Measurements from ENCODE around the gene OR2S2. TPM values are rescaled to one million over a fixed set of nuclear protein-coding genes. Genes with fewer than 3 reads are reported as not detected.

Gene OR2S2
- total RNA-seq, 1 experiment from 2014 or later = not detected

GRCh38 chr9:35907711-35908503 lies 50.0 kb downstream of the OR2S2 start:
- peak; percentile 45 for ATAC-seq
- no TSS peak for BruUV-seq (replicated peaks)
- Histone ChIP-seq H3K79me2 (ENCODE audit: low read length) (peaks cover 10% of the 10 kb centered on the region), H3F3A (ENCODE audit: low read length, unreplicated experiment) (peaks cover 11% of the 10 kb centered on the region), H3K9me3 (ENCODE audit: low read length) (no peaks in the 10 kb centered on the region), H4K20me1 (ENCODE audit: low read length) (no peaks in the 10 kb centered on the region), H3K9me2 (replicated peaks; ENCODE audit: low read length) (no peaks in the 10 kb centered on the region), H3K27ac (ENCODE audit: low read length) (peak overlapping the region; percentile 94), H3K9ac (ENCODE audit: low read length) (peak overlapping the region; percentile 68), H3K27me3 (ENCODE audit: low read length) (no peaks in the 10 kb centered on the region), H3K4me2 (ENCODE audit: low read length) (peak overlapping the region; percentile 77), H3K4me1 (ENCODE audit: insufficient read depth, low read length) (peaks cover 78% of the 10 kb centered on the region), H3K36me3 (ENCODE audit: low read depth, low read length) (no peaks in the 10 kb centered on the region), H2AFZ (ENCODE audit: low read length) (peak overlapping the region; percentile 49), H3K4me3 (ENCODE audit: low read length) (peak overlapping the region; percentile 49; the same call in 1 of the 2 replicates)
- TF ChIP-seq CTCF (conservative IDR thresholded peaks at IDR 0.05; ENCODE audit: low read depth, low read length) = no peak
- intact Hi-C loops (cut with micrococcal nuclease) = no loop called here
- CTCF ChIA-PET = no interaction called here
- POLR2A ChIA-PET (ENCODE audit: unreplicated experiment) = no interaction called here
- peak; percentile 87 for DNase-seq

Other genes with a start within 250 kb of the OR2S2 start
- gene TLN1, start 226.0 kb downstream of the OR2S2 start, total RNA-seq (2014; rRNA removed) = 118 and 153 TPM in 2 replicates
- 34.8 and 47.1 TPM in 2 replicates for gene CREB3, start 225.5 kb downstream of the OR2S2 start, total RNA-seq (2014; rRNA removed)
- 60.9 and 81.7 TPM in 2 replicates for gene GBA2, start 208.9 kb downstream of the OR2S2 start, total RNA-seq (2014; rRNA removed)
- gene RGP1, start 208.9 kb downstream of the OR2S2 start, total RNA-seq (2014; rRNA removed) = 13.8 and 14.3 TPM in 2 replicates
- 145 and 149 TPM in 2 replicates for gene MSMP, start 203.9 kb downstream of the OR2S2 start, total RNA-seq (2014; rRNA removed)
- 1.0 and 1.5 TPM in 2 replicates for gene NPR2, start 166.6 kb downstream of the OR2S2 start, total RNA-seq (2014; rRNA removed)
- not detected in 2 replicates for gene SPAG8, start 145.9 kb downstream of the OR2S2 start, total RNA-seq (2014; rRNA removed)
- 69.7 and 78.5 TPM in 2 replicates for gene HINT2, start 143.1 kb downstream of the OR2S2 start, total RNA-seq (2014; rRNA removed)
- gene FAM221B, start 129.4 kb downstream of the OR2S2 start, total RNA-seq (2014; rRNA removed) = 0.29 TPM in 1 of 2 replicates, not detected in the other
- 1.6 and 2.4 TPM in 2 replicates for gene TMEM8B, start 128.9 kb downstream of the OR2S2 start, total RNA-seq (2014; rRNA removed)
- not detected in 2 replicates for gene OR13J1, start 87.8 kb downstream of the OR2S2 start, total RNA-seq (2014; rRNA removed)
- 1.7 TPM in 2 replicates for gene HRCT1, start 52.0 kb downstream of the OR2S2 start, total RNA-seq (2014; rRNA removed)
- gene SPAAR, start 48.7 kb downstream of the OR2S2 start, total RNA-seq (2014; rRNA removed) = 0.35 TPM in 1 of 2 replicates, not detected in the other
- gene RECK, start 78.8 kb upstream of the OR2S2 start, total RNA-seq (2014; rRNA removed) = 3.8 and 5.0 TPM in 2 replicates
- gene GLIPR2, start 178.6 kb upstream of the OR2S2 start, total RNA-seq (2014; rRNA removed) = 6.7 and 10.1 TPM in 2 replicates
- 0.22 and 0.46 TPM in 2 replicates for gene CCIN, start 211.2 kb upstream of the OR2S2 start, total RNA-seq (2014; rRNA removed)
- 259 and 266 TPM in 2 replicates for gene CLTA, start 232.8 kb upstream of the OR2S2 start, total RNA-seq (2014; rRNA removed)